ENCODE results near the gene C6orf163.

GRCh38 chr6:87396595-87397392 lies 52.2 kb downstream of the C6orf163 start:
- TF ChIP-seq CTCF (conservative IDR thresholded peaks at IDR 0.05; ENCODE audit: low read length): peak; percentile 49; the same call in 1 of the 2 replicates
- no peak for TF ChIP-seq EZH2phosphoT487 (IDR thresholded peaks at IDR 0.05; ENCODE audit: borderline replicate concordance, low read depth, low read length)

Data from OCI-LY7 (cell line).